HG02938 (cell line): ENCODE data around the gene NEGR1.

ENCODE experiments used
- ATAC-seq: cut with Tn5 transposase; IDR thresholded peaks from one replicate; pipeline ENCODE4 v1.9.1; 2021; ENCODE audit warnings: mild to moderate bottlenecking, moderate library complexity; ENCODE audit not compliant: unreplicated experiment

Gene NEGR1

GRCh38 chr1:71510725-71511124 is 771.6 kb downstream of the NEGR1 start:
- no peak for ATAC-seq

- no peak for ATAC-seq
Measured at GRCh38 chr1:71509051-71509595, 773.2 kb downstream of the NEGR1 start.

- ATAC-seq: no peak
Measured at GRCh38 chr1:71502006-71502405, 780.3 kb downstream of the NEGR1 start.

- no peak for ATAC-seq
Measured at GRCh38 chr1:71498542-71498941, 783.8 kb downstream of the NEGR1 start.

GRCh38 chr1:71494163-71494562 is 788.2 kb downstream of the NEGR1 start:
- no peak for ATAC-seq

- ATAC-seq: no peak
Measured at GRCh38 chr1:71492298-71493041, 789.9 kb downstream of the NEGR1 start.

GRCh38 chr1:71490432-71490831 is 791.9 kb downstream of the NEGR1 start:
- no peak for ATAC-seq

- ATAC-seq: no peak
Measured at GRCh38 chr1:71488555-71489252, 793.6 kb downstream of the NEGR1 start.

GRCh38 chr1:71473331-71473730 is 809.0 kb downstream of the NEGR1 start:
- no peak for ATAC-seq

GRCh38 chr1:71465093-71465492 is 817.2 kb downstream of the NEGR1 start:
- no peak for ATAC-seq

GRCh38 chr1:71464016-71464415 is 818.3 kb downstream of the NEGR1 start:
- no peak for ATAC-seq

- ATAC-seq: no peak
Measured at GRCh38 chr1:71463144-71463543, 819.2 kb downstream of the NEGR1 start.

GRCh38 chr1:71462247-71462646 is 820.1 kb downstream of the NEGR1 start:
- ATAC-seq: no peak

GRCh38 chr1:71461416-71461815 is 820.9 kb downstream of the NEGR1 start:
- no peak for ATAC-seq

GRCh38 chr1:71448444-71448843 is 833.9 kb downstream of the NEGR1 start:
- no peak for ATAC-seq

- no peak for ATAC-seq
Measured at GRCh38 chr1:71438626-71439025, 843.7 kb downstream of the NEGR1 start.

- ATAC-seq: no peak
Measured at GRCh38 chr1:71435951-71436350, 846.4 kb downstream of the NEGR1 start.

- no peak for ATAC-seq
Measured at GRCh38 chr1:71434240-71434639, 848.1 kb downstream of the NEGR1 start.

- no peak for ATAC-seq
Measured at GRCh38 chr1:71428029-71428428, 854.3 kb downstream of the NEGR1 start.

- no peak for ATAC-seq
Measured at GRCh38 chr1:71427066-71427465, 855.3 kb downstream of the NEGR1 start.

- no peak for ATAC-seq
Measured at GRCh38 chr1:71424536-71424935, 857.8 kb downstream of the NEGR1 start.

- ATAC-seq: no peak
Measured at GRCh38 chr1:71422221-71422620, 860.1 kb downstream of the NEGR1 start.
